Measurements from ENCODE around the gene RRAS2. TPM values are rescaled to one million over a fixed set of nuclear protein-coding genes. Genes with fewer than 3 reads are reported as not detected.

RRAS2 gene
- total RNA-seq, 2 experiments from 2014 or later: 0.60 TPM; not detected in 1

- TF ChIP-seq CTCF (conservative IDR thresholded peaks at IDR 0.05; ENCODE audit: low read length): peak; percentile 77
- TF ChIP-seq EZH2phosphoT487 (IDR thresholded peaks at IDR 0.05; ENCODE audit: borderline replicate concordance, low read depth, low read length): no peak
- POLR2A ChIA-PET: interaction anchor here (0.6 kb wide), 1 partner anchor 78 kb away, joined by 4 read pairs; no protein-coding TSS in a partner anchor
- DNase-seq (ENCODE audit: low spot score): peak; percentile 39
Measured at GRCh38 chr11:14308114-14308896, 50.7 kb downstream of the RRAS2 start.

DNA sequence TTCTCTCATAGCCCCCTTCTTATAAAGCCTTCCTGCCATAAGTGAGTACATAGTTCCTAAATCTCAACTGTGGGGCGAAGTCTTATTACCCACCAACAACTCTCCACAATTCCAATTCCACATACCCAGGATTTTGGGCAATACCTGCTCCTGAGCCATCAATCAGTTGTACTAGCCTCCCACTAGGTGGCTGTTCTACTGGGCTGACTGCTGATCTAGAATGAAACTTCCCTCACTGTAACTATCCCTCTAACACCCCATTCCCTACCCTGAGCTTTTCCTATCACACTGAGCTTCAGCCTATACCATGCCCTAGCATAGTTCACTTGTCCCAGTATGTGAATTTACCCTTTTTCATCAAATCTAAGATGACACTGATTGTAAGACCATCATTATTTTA is 52.5 kb downstream of the RRAS2 start:
- POLR2A ChIA-PET: no interaction called here

More at GRCh38 chr11:14308114-14308896, 50.7 kb downstream of the RRAS2 start:
- H3K9me3 ChIP-seq (ENCODE audit: low read length): no peaks in the 10 kb centered on the region
- CTCF ChIA-PET (ENCODE audit: unreplicated experiment): interaction anchor here (1.0 kb wide), 1 partner anchor 31 kb away, joined by 5 read pairs; no protein-coding TSS in a partner anchor
- no peaks in the 10 kb centered on the region for H3K4me1 ChIP-seq (ENCODE audit: insufficient read depth, low read length, poor library complexity, severe bottlenecking)
- no peak overlapping the region for H2AFZ ChIP-seq (ENCODE audit: low read length)
- no peaks in the 10 kb centered on the region for H3K9me2 ChIP-seq (ENCODE audit: insufficient read depth, low read length)
- BruUV-seq (replicated peaks): no TSS peak
- no peak overlapping the region for H3K27ac ChIP-seq (ENCODE audit: low read depth, low read length, poor library complexity, severe bottlenecking)
- H3K79me2 ChIP-seq (ENCODE audit: insufficient read depth, low read depth, low read length): no peaks in the 10 kb centered on the region
- no peak overlapping the region for H3K4me2 ChIP-seq (ENCODE audit: low read length)
- H3K36me3 ChIP-seq (ENCODE audit: insufficient read depth, low read length): no peaks in the 10 kb centered on the region
- no peak overlapping the region for H3K4me3 ChIP-seq (ENCODE audit: low read depth, low read length, poor library complexity, severe bottlenecking)
- intact Hi-C loops (cut with micrococcal nuclease; ENCODE audit: unreplicated experiment): no loop called here
- no peaks in the 10 kb centered on the region for H4K20me1 ChIP-seq (ENCODE audit: insufficient read depth, low read length)

More for the DNA sequence above, 52.5 kb downstream of the RRAS2 start:
- Histone ChIP-seq H3K4me2 (ENCODE audit: low read length) (no peak overlapping the region), H3K36me3 (ENCODE audit: insufficient read depth, low read length) (no peaks in the 10 kb centered on the region), H3K4me3 (ENCODE audit: low read depth, low read length, poor library complexity, severe bottlenecking) (no peak overlapping the region), H3K4me1 (ENCODE audit: insufficient read depth, low read length, poor library complexity, severe bottlenecking) (no peaks in the 10 kb centered on the region), H4K20me1 (ENCODE audit: insufficient read depth, low read length) (no peaks in the 10 kb centered on the region), H3K9me2 (ENCODE audit: insufficient read depth, low read length) (no peaks in the 10 kb centered on the region), H3K27ac (ENCODE audit: low read depth, low read length, poor library complexity, severe bottlenecking) (no peak overlapping the region), H3K9me3 (ENCODE audit: low read length) (no peaks in the 10 kb centered on the region), H3K79me2 (ENCODE audit: insufficient read depth, low read depth, low read length) (no peaks in the 10 kb centered on the region), H2AFZ (ENCODE audit: low read length) (no peak overlapping the region)
- CTCF ChIA-PET (ENCODE audit: unreplicated experiment): no interaction called here
- intact Hi-C loops (cut with micrococcal nuclease; ENCODE audit: unreplicated experiment): no loop called here
- TF ChIP-seq EZH2phosphoT487 (IDR thresholded peaks at IDR 0.05; ENCODE audit: borderline replicate concordance, low read depth, low read length) (no peak), CTCF (conservative IDR thresholded peaks at IDR 0.05; ENCODE audit: low read length) (no peak)
- BruUV-seq (replicated peaks): no TSS peak
- no peak for DNase-seq (ENCODE audit: low spot score)
